Inferior parietal cortex (tissue), 1 donor: Measurements from ENCODE around the gene IRF2BPL.

ENCODE experiments used
- DNase-seq: peaks from one replicate; pipeline ENCODE4 v3.0.0-alpha.2; 2016; ENCODE audit errors: extremely low spot score

IRF2BPL gene

GRCh38 chr14:77011245-77011644 lies 17.3 kb downstream of the IRF2BPL start:
- DNase-seq = no peak

GRCh38 chr14:77009014-77009413 lies 19.5 kb downstream of the IRF2BPL start:
- no peak for DNase-seq

- DNase-seq = no peak
Observed at GRCh38 chr14:77008541-77008940, 20.0 kb downstream of the IRF2BPL start.

- DNase-seq = no peak
Observed at GRCh38 chr14:77007975-77008421, 20.5 kb downstream of the IRF2BPL start.

- DNase-seq = no peak
Observed at GRCh38 chr14:77007183-77007974, 21.1 kb downstream of the IRF2BPL start.

- no peak for DNase-seq
Observed at GRCh38 chr14:77006132-77006531, 22.4 kb downstream of the IRF2BPL start.

GRCh38 chr14:77005559-77005958 lies 22.9 kb downstream of the IRF2BPL start:
- DNase-seq = no peak

- DNase-seq = no peak
Observed at GRCh38 chr14:77004711-77005460, 23.6 kb downstream of the IRF2BPL start.

- DNase-seq = no peak
Observed at GRCh38 chr14:77003960-77004710, 24.4 kb downstream of the IRF2BPL start.

- DNase-seq = no peak
Observed at GRCh38 chr14:77002889-77003288, 25.6 kb downstream of the IRF2BPL start.

GRCh38 chr14:77002335-77002734 lies 26.2 kb downstream of the IRF2BPL start:
- DNase-seq = no peak

GRCh38 chr14:77000340-77001270 lies 27.9 kb downstream of the IRF2BPL start:
- DNase-seq = peak; percentile 48

- no peak for DNase-seq
Observed at GRCh38 chr14:76998910-76999309, 29.6 kb downstream of the IRF2BPL start.

- no peak for DNase-seq
Observed at GRCh38 chr14:76997257-76997970, 31.1 kb downstream of the IRF2BPL start.

GRCh38 chr14:76996563-76997146 lies 31.9 kb downstream of the IRF2BPL start:
- DNase-seq = no peak

GRCh38 chr14:76995279-76996035 lies 33.1 kb downstream of the IRF2BPL start:
- no peak for DNase-seq

- DNase-seq = no peak
Observed at GRCh38 chr14:76993752-76994151, 34.8 kb downstream of the IRF2BPL start.

GRCh38 chr14:76990084-76990483 lies 38.4 kb downstream of the IRF2BPL start:
- DNase-seq = no peak

GRCh38 chr14:76987956-76988520 lies 40.5 kb downstream of the IRF2BPL start:
- no peak for DNase-seq
